Adrenal gland (tissue), 5 donors: ENCODE results near the gene SLC25A43.

Experiments used
- CTCF ChIP-seq, 6 experiments: fragments of 450-650 bp in 4 of 6; fragments of 200-600 bp in 2 of 6; sonication (generic) in 1 of 6; IDR thresholded peaks; 1 replicate in 5 of 6; 2 replicates in 1 of 6; pipeline versions ENCODE4 v1.5.1 to v1.8.0; 2016 to 2021; ENCODE audit warnings: antibody characterized with exemption in 6 of 6, mild to moderate bottlenecking in 2 of 6, moderate library complexity in 1 of 6
- POLR2A ChIP-seq, 2 donors: fragments of 450-650 bp; IDR thresholded peaks; one replicate each; pipeline ENCODE4 v1.6.1; 2017; ENCODE audit warnings: antibody characterized with exemption in 2 of 2, mild to moderate bottlenecking in 2 of 2, moderate library complexity in 1 of 2
- donor health status: DM: no; HTN: no; CAD: no.

- TF ChIP-seq POLR2A (IDR thresholded peaks at IDR 0.05) (no peak), CTCF (IDR thresholded peaks at IDR 0.05) (no peak)
Observed at GRCh38 chrX:119455264-119455663, 56.1 kb downstream of the SLC25A43 start.
